ENCODE results near the gene METTL14. TPM values are rescaled to one million over a fixed set of nuclear protein-coding genes. Genes with fewer than 3 reads are reported as not detected.

Gene METTL14
- total RNA-seq, 1 experiment from 2014 or later: 26.3 TPM

- H3F3A ChIP-seq (ENCODE audit: insufficient read depth, low read depth): no peaks in the 10 kb centered on the region
- H3K27me3 ChIP-seq (ENCODE audit: insufficient read depth, low read depth): no peaks in the 10 kb centered on the region
- H3K79me2 ChIP-seq (ENCODE audit: low read depth): no peaks in the 10 kb centered on the region
- no peak overlapping the region for H3K27ac ChIP-seq
- H3K4me2 ChIP-seq: no peak overlapping the region
- H2AFZ ChIP-seq: no peak overlapping the region
- no TSS peak for BruUV-seq (replicated peaks)
- H4K20me1 ChIP-seq (ENCODE audit: insufficient read depth): no peaks in the 10 kb centered on the region
- H3K9me3 ChIP-seq (ENCODE audit: insufficient read depth, low read depth): no peaks in the 10 kb centered on the region
- no peak for TF ChIP-seq CTCF (conservative IDR thresholded peaks at IDR 0.05)
- no peak for TF ChIP-seq EZH2 (IDR thresholded peaks at IDR 0.05; ENCODE audit: low read depth)
- intact Hi-C loops (cut with micrococcal nuclease; ENCODE audit: unreplicated experiment): no loop called here
- no peak for DNase-seq
- H3K4me1 ChIP-seq (replicated peaks; ENCODE audit: insufficient read depth): no peaks in the 10 kb centered on the region
- POLR2A ChIA-PET (ENCODE audit: unreplicated experiment): no interaction called here
- H3K4me3 ChIP-seq: no peak overlapping the region
- CTCF ChIA-PET: no interaction called here
- H3K9me2 ChIP-seq (ENCODE audit: insufficient read depth): no peaks in the 10 kb centered on the region
- H3K36me3 ChIP-seq (ENCODE audit: low read depth): no peaks in the 10 kb centered on the region
These were observed 33.4 kb downstream of the METTL14 start for GRCh38 chr4:118718511-118719170.

GRCh38 chr4:118721752-118722151, 36.6 kb downstream of the METTL14 start:
- H3K9me2 ChIP-seq (ENCODE audit: insufficient read depth): no peaks in the 10 kb centered on the region
- no peak overlapping the region for H3K4me3 ChIP-seq
- H3K27me3 ChIP-seq (ENCODE audit: insufficient read depth, low read depth): no peaks in the 10 kb centered on the region
- no peaks in the 10 kb centered on the region for H4K20me1 ChIP-seq (ENCODE audit: insufficient read depth)
- TF ChIP-seq EZH2 (IDR thresholded peaks at IDR 0.05; ENCODE audit: low read depth) (no peak), CTCF (conservative IDR thresholded peaks at IDR 0.05) (no peak)
- H3K36me3 ChIP-seq (ENCODE audit: low read depth): no peaks in the 10 kb centered on the region
- DNase-seq: no peak
- H3K79me2 ChIP-seq (ENCODE audit: low read depth): no peaks in the 10 kb centered on the region
- POLR2A ChIA-PET (ENCODE audit: unreplicated experiment): no interaction called here
- intact Hi-C loops (cut with micrococcal nuclease; ENCODE audit: unreplicated experiment): no loop called here
- no peak overlapping the region for H3K4me2 ChIP-seq
- H3K4me1 ChIP-seq (replicated peaks; ENCODE audit: insufficient read depth): no peaks in the 10 kb centered on the region
- H3F3A ChIP-seq (ENCODE audit: insufficient read depth, low read depth): no peaks in the 10 kb centered on the region
- no peak overlapping the region for H3K27ac ChIP-seq
- no peak overlapping the region for H2AFZ ChIP-seq
- CTCF ChIA-PET: no interaction called here
- no TSS peak for BruUV-seq (replicated peaks)
- no peaks in the 10 kb centered on the region for H3K9me3 ChIP-seq (ENCODE audit: insufficient read depth, low read depth)

- no TSS peak for BruUV-seq (replicated peaks)
- intact Hi-C loops (cut with micrococcal nuclease; ENCODE audit: unreplicated experiment): no loop called here
- no peaks in the 10 kb centered on the region for H4K20me1 ChIP-seq (ENCODE audit: insufficient read depth)
- H3K4me3 ChIP-seq: no peak overlapping the region
- no peaks in the 10 kb centered on the region for H3K27me3 ChIP-seq (ENCODE audit: insufficient read depth, low read depth)
- no peaks in the 10 kb centered on the region for H3K36me3 ChIP-seq (ENCODE audit: low read depth)
- H3K9me2 ChIP-seq (ENCODE audit: insufficient read depth): no peaks in the 10 kb centered on the region
- no peak overlapping the region for H2AFZ ChIP-seq
- DNase-seq: no peak
- no peaks in the 10 kb centered on the region for H3K9me3 ChIP-seq (ENCODE audit: insufficient read depth, low read depth)
- no peak overlapping the region for H3K4me2 ChIP-seq
- ChIA-PET POLR2A (ENCODE audit: unreplicated experiment) (no interaction called here), CTCF (no interaction called here)
- H3K4me1 ChIP-seq (replicated peaks; ENCODE audit: insufficient read depth): no peaks in the 10 kb centered on the region
- H3K79me2 ChIP-seq (ENCODE audit: low read depth): no peaks in the 10 kb centered on the region
- H3K27ac ChIP-seq: no peak overlapping the region
- TF ChIP-seq CTCF (conservative IDR thresholded peaks at IDR 0.05): no peak
- no peak for TF ChIP-seq EZH2 (IDR thresholded peaks at IDR 0.05; ENCODE audit: low read depth)
- no peaks in the 10 kb centered on the region for H3F3A ChIP-seq (ENCODE audit: insufficient read depth, low read depth)
These were observed 38.2 kb downstream of the METTL14 start for GRCh38 chr4:118723369-118723768.
